Left cardiac atrium (tissue), 4 donors: ENCODE measurements around the gene YIPF7. TPM values are rescaled to one million over a fixed set of nuclear protein-coding genes. Genes with fewer than 3 reads are reported as not detected.
A peak's percentile ranks its signal among the peaks of the same experiment; 100 is the strongest.

Source experiments
- ATAC-seq, 2 donors: fragments of 200-7000 bp; cut with Tn5 transposase; one replicate each; pipeline ENCODE4 v1.9.1; 2020; ENCODE audit warnings: mild to moderate bottlenecking in 2 of 2, moderate library complexity in 2 of 2
- DNase-seq: peaks from one replicate; pipeline ENCODE4 v3.0.0-alpha.2; 2020
- intact Hi-C, 2 donors: fragments of 100-400 bp; cut with DNase I; formaldehyde crosslinking; loops; one replicate each; pipeline versions ENCODE4 v1.14.1 to v1.15.1; 2022 to 2023
- long read RNA-seq: library from polyadenylated mRNA; unstranded; transcript quantifications from one replicate; pipeline ENCODE4 v2.0.0, GENCODE V29; 2021
- total RNA-seq, 2 donors: library from RNA; stranded (reverse); fragmentation: NEBNext Ultra II Directional; extraction: Animal tissue kit (Norgen Biotek cat#: 25700); gene quantifications; one replicate each; pipeline ENCODE4 v1.2.1, GENCODE V29; 2021
- donor health status: DM: no; HTN: yes; CAD: no.
- donor health status: DM: no; HTN: yes; CAD: no; lungs with severe emphysema.
- donor health status: DM: yes; HTN: yes; CAD: no.
- donor health status: Dilated cardiomyopathy.

YIPF7 gene
- total RNA-seq: 1 to 10 TPM; 1.4 to 2.0 TPM
- long read RNA-seq: 0 reads

DNA sequence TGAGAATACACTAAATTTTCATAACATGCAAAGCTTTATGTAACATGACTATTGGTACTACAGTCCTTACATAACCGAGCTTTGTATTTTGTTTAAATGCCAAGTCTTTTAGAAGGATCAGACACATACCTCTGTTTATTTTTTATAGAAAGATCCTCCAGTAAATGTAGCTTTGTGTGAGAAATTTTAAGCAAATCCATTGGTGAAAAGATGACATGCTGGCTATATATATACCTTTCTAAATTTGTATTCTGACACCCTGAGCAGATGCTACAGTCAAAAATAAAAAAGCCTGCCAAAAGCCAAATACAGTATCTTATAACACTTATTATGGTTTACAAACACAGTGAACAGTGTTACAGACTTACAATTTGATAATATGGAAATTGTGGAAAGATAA lies at the start of gene YIPF7:
Gene YIPF7 (minus strand): TSS at position 201 of the 400 bp plus-strand sequence. CDS start 1,525 bp downstream, outside the sequence.
- DNase-seq (no peak), ATAC-seq (no peak)
- intact Hi-C loops: no loop called here

DNA sequence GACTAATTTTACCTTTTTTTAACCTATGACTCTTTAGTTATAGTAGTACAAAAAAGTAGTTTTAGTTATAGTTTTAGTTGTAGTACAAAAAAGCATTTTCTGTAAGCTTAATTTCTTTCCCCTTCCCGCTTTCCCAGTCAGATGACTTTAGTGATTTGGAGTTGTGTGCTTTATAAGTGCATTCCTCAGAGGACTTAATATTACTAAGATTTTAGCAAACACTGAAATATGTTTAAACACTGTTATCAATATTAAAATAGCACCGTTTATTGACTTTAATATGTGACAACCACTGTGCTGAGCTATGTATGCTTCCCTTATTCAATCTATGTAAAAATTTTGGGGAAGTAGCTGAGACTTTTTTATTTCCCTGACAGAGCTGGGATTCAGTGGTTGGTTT lies 49.6 kb upstream of the YIPF7 start:
- intact Hi-C loops: no loop called here
- ATAC-seq: no peak
- no peak for DNase-seq

DNA sequence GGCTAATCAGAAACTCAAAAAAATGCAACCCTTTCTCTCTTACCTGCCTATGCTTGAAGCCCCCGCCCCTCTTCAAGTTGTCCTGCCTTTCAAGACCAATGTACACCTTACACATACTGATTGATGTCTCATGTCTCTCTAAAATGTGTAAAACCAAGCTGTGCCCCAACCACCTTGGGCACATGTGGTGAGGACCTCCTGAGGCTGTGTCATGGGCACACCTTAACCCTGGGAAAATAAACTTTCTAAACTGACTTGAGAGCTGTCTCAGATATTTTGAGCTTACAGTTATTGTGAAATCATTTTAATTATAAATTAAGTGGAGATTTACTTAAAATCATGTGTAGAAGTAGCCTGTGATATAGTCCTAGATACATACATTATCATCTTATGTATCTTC lies 49.0 kb upstream of the YIPF7 start:
- intact Hi-C loops: no loop called here
- DNase-seq (no peak), ATAC-seq (no peak)

DNA sequence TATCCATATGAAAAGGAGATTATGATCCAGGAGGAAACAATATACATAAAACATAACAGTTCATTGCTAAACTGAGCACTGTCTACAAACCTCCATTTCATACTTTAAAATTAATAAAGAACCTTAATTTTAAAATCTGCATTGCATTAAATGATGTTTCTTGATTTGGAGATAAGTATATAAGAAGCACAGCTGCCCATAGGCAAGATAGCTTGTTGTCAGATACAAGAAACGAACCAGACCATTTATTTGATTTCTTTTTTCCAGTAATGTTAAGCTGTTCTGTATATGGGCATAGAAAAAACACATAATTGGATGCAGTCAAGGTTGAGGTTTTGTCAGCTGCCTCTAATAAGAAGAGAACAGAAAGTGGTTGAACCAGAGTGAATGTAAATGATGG lies 33.2 kb upstream of the YIPF7 start:
- no peak for DNase-seq
- intact Hi-C loops: no loop called here

DNA sequence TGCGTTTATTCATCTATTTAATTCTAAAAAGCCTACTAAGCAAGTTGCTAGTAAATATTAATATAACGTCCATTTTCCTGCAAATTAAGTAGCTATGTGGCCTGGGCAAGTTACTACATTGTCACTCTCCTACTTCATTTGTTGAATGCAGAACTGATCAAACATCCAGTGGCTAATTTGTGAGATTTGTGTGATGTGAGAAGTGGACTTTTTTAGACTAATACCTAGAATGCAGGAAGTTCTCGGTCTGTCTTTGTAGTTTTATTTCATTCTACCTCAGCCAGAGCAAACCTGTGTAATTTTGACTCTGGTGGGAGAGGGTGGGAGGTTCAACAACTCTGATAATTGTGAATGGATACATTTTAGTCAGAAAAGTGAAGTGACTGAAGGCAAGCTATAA lies 27.6 kb upstream of the YIPF7 start:
- DNase-seq: no peak
- intact Hi-C loops: no loop called here
- no peak for ATAC-seq

More for the DNA sequence above, 33.2 kb upstream of the YIPF7 start:
- ATAC-seq: no peak

DNA sequence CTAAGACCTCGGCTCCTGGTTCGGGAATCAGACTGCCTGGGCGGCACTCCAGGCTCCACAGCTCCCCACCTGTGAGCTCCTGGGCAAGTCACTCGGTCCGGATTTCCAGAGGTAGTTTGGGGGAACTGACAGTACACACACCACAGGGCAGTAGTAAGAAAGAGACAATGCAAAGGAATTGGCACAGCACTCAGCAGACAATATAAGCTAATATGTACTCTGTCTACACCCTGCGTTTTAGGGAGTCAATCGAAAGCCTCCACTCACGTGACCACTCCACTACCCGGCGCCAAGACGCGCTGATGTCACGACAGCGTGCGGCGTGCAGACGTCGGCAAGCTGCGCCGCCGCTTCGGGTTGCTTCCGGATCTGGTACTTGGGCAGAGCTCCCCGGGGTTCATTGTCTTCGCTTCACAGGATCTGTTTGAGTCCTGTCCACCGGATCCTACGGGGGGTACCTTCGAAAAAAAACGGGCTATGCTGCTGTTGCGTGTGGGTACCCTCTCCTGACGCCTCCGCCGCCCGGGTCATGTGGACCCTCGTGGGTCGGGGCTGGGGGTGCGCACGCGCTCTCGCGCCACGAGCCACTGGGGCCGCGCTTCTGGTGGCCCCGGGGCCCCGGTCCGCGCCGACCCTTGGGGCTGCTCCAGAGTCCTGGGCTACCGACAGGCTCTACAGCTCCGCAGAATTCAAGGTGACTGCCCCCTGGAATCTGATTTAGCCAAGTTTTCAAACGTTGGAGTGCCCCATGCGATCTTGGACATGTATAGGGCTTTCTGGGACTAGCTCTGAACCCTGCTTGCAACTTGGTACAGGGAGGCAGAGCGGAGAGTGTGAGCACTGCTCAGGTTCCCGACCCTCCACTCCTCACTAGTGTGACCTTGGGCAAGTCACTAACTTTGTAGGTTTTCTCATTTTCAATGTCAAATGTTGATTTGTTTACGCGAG lies 26.9 kb upstream of the YIPF7 start, which contains the start of gene GUF1:
Gene GUF1 (plus strand): TSS at position 327 of the 948 bp plus-strand sequence. CDS start 203 bp downstream, at position 530.
- ATAC-seq (peak; percentile 99), DNase-seq (peak; percentile 94)
- intact Hi-C loops: no loop called here

DNA sequence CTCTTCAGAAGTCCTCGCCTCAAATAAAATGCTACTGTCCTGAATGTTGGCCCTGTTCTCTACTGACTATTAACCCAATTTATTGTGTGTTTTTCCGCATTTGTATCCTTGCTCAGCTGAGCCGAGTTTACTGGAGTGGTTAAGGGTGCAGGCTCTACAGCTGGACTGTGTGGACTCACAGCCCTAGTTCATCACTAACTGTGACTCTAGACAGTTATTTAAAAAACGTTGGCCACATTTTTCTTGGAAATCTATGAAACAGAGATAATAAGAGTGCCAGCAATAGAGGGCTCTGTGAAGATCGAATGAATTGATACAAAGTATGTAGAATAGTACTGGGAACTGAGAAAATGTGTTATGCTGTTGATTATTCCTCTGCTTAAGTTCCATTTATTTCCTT lies 23.9 kb upstream of the YIPF7 start:
- no peak for ATAC-seq
- no peak for DNase-seq
- intact Hi-C loops: no loop called here

DNA sequence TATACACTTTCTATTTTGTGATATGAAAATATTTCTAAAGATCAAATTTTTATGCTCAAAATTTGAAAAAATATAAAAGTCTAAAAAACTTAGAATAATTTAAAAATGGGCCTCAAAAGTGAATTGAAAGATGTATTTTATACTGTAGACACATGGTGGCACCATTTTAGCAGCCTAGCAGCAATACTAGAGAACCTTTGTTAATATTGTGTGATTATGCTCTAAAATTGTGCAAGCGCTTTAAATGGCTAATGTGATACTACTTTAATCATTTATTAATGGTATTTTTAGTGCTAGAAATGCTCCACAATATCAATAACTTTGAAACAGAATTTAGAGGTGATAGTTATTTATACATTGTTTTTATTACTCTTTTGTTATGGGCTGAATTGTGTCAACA lies 23.0 kb upstream of the YIPF7 start:
- no peak for ATAC-seq
- intact Hi-C loops: no loop called here

DNA sequence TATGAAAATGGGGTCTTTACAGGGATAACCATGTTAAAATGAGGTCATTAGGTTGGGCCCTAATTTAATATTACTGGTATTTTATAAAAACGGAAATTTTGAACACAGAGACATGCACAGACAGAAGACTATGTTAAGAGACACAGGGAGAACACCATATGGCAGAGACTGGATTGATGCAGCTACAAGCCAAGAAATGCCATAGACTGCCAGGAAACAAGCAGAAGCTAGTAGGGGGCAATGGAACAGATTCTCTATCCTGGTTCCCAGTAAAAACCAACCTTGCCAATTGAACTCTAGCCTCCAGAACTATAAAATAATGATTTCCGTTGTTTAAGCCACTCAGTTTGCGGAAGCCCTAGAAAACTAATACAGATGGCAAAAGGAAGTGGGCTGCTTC lies 20.2 kb upstream of the YIPF7 start:
- ATAC-seq (no peak), DNase-seq (no peak)
- intact Hi-C loops: no loop called here

More for the DNA sequence above, 23.0 kb upstream of the YIPF7 start:
- no peak for DNase-seq

DNA sequence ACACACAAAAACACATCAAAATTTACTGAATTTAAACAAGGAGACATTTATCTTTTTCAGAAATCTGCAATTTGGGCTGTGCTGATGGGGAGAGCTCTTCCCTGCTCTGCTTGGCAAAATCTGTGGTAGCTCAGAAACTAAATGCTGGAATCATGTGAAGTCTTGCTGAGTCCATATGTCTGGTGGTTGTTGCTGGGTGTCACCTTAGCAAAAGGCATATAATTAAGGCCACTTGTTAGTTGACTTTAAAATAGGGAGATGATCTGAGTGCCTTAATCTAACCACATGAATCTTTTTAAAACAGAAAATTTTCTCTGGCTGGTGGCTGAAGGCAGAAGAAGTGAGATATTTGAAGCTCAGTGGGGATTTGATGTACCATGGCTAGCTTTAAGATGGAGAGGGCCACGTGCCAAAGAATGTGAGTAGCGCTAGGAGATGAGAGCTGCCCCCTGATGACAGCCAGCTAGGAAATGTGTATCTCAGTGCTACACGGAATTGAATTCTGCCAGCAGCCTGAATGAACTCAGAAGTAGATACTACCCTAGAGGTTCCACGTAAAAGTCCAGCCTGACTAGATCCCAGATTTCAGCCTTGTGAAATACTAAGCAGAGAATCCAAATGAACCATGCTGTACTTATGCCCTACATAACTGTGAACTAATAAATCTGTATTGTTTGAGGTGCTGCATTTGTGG lies 19.2 kb upstream of the YIPF7 start:
- intact Hi-C loops: no loop called here
- DNase-seq (no peak), ATAC-seq (peak; percentile 68 to 78)

DNA sequence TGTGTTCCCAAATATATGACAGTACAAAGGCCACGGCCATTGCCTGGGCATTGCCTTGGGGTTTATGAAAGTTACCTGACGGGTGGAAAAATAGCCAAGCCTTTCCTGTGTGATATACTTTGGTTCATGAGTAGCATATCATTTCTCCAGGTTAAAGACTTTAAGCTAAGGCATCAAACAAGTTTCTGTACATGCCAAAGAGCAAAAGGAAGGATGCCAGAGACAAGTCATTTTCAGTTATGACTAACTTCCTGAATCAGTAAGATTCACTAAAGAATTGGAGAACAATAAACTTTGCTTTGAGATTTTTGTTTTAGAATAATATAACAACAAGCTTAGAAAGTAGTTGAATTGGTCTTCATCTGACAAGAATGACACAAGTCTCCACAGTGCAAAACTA lies 17.1 kb upstream of the YIPF7 start:
- DNase-seq (no peak), ATAC-seq (no peak)
- intact Hi-C loops: no loop called here

DNA sequence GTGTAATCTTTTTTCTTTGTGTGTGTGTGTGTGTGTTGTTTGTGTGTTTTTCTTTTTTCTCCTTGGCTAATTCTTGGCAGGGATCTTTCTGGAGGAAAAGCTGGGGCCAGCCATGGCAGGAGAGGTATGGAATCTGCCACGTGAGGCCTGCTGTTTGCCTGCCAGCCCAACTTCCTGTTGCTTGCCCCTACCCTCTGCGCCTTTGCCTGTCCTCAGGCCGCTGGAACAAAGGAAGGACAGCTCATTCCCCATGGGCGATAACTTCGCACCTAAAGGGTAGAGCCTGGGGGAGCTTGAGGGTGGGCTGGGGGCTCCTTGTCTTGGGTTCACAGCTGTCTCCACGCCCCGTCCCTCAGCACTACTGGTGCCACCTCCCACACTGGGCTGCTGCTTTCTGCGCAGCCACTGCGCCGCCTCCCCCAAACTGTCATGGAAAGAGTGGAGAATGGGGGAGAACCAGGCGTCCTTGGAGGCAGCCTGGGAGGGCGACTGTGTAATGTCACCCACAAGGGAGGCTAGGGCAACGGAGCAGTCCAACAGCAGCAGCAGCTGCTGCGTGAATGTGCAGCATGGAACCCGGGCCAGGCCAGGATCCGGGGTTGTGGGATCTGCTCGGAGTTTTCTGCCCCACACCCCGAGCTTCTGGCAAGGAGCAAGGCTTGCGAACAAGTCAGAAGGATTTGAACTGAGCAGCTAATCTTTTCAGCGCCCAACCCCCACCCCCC lies 12.3 kb upstream of the YIPF7 start:
- ATAC-seq (no peak), DNase-seq (no peak)
- intact Hi-C loops: no loop called here

DNA sequence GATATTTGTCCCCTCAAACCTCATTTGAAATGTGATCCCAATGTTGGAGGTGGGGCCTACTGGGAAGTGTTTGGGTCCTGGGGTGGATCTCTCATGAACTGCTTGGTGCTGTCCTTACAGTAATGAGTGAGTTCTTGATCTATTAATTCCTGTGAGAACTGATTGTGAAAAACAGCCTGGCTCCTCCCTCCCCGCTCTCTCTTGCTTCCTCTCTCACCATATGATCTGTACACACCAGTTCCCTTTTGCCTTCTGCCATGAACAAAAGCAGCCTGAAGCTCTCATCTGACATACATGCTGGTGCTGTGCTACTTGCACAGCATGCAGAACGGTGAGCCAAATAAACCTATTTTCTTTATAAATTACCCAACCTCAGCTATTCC lies 11.2 kb upstream of the YIPF7 start:
- DNase-seq: no peak
- ATAC-seq: no peak
- intact Hi-C loops: no loop called here

DNA sequence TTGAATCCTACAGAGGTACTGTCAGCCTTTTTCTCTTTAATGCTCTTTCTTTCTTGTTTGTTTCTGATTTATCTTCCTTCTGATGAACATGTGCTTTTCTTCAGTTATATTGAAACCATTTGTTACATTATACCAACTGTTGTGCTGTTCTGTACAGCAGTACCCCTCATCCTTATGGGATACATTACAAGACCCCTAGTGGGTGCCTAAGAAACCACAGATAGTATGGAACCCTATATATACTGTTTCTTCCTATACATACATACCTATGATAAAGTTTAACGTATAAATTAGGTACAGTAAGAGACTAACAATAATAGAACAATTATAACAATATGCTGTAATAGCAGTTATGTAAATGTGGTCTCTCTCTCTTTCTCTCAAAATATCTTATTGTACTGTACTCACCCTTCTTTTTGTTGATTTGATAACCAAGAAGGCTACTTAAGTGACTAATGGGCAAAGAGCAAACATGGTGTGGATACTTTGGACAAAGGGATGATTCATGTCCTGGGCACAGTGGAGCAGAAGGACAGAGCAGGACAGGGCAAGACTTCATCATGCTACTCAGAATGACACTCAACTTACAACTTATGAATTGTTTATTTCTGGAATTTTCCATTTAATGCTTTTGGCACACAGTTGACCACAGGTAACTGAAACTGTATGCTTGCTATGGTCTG lies 10.7 kb upstream of the YIPF7 start:
- intact Hi-C loops: no loop called here
- no peak for ATAC-seq
- no peak for DNase-seq

DNA sequence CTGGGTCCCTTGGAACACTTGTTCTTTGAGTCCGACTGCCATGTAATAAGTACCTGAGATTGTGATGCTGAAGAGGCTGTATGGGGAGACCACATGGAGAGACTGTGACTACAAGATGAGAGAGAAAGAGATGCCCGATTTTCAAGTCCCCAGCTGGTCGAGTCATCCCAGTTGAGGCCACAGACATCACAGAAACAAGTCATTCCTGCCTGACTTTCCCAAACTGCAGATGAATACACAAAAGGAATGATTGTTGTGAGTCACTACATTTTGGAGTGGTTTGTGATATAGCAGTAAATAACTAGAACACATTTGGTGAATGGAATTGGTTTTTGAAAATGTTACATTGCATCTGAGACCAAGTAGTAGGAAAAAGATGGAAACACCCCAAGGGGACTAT lies 9.0 kb upstream of the YIPF7 start:
- DNase-seq (no peak), ATAC-seq (no peak)
- intact Hi-C loops: no loop called here

DNA sequence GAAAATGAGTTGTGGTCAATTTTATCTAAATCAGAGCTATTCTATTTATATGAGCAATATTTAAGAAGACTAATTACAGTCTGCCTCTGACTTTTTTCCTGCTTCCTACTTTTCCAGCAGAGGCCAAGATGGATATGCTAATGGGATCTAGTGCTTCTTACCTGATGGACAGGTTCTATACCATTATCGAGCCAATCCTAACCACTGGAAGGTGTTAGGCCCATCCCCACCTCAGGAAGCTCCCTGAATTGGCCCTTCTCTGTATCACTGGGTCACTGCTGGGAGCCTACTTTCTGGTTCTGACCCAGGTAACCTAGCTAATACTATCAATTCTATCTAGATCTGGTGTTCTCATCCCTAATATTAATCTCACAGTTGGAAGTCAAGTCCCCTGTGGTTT lies 577 bp upstream of the YIPF7 start:
- intact Hi-C loops: no loop called here
- DNase-seq (no peak), ATAC-seq (no peak)

DNA sequence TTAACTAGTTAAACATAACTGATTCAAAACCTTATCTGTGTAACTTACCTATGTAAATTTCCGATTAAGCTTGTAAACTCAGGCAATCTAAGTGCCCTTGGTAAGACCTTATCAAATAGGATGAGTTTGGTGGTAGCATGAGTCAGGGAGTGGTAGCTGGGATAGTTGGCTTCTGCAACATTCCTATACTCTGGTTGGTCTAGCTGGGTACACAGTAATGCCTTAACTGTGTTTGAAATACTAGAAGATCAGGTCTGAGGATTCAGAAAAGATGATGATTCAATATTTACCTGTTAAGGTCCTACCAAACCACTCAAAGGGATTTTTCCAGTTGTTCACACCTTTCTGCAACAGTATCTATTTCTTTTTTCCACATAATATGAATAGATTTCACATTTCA lies 5.3 kb downstream of the YIPF7 start:
- intact Hi-C loops: no loop called here
- DNase-seq: no peak
- no peak for ATAC-seq

DNA sequence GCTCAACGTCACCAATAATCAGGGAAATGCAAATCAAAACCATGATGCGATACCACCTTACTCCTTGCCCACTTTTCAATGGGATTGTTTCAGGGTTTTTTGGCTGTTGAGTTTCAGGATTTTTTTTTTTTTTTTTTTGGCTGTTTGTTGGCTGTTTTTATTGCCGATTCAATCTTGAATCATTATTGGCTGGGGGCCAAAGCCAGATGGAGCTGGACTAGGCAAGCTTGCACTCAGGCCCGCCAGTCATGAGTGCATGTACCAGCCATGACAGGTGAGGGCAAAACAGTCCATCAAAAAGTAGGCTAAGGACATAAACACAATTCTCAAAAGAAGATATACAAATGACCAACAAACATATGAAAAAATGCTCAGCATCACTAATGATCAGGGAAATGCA lies 13.3 kb downstream of the YIPF7 start:
- intact Hi-C loops: no loop called here
- DNase-seq: no peak
- ATAC-seq: no peak

DNA sequence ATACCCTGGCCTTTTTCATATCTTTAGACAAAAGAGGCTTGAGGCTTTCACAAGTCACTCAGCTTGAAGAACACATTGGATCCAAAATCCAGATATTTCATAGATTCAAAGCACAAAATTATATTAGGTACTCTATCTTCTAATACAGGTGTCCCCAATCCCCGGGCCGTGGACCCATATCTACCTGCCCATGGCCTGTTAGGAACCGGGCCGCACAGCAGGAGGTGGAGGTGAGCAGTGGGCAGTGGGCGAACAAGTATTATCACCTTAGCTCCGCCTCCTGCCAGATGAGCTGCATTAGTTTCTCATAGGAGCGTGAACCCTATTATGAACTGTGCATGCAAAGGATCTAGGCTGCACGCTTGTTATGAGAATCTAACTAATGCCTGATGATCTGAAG lies 18.7 kb downstream of the YIPF7 start:
- no peak for ATAC-seq
- DNase-seq: no peak
- intact Hi-C loops: no loop called here
